ENCODE results near the gene FGR. TPM values are rescaled to one million over a fixed set of nuclear protein-coding genes. Genes with fewer than 3 reads are reported as not detected.

FGR gene
- total and polyA plus RNA-seq, 2 experiments from 2014 or later, result 0.53 to 0.56 TPM

- no peak overlapping the region for H3K4me3 ChIP-seq
- H3K27ac ChIP-seq (ENCODE audit: low read depth), result no peak overlapping the region; the same call in 1 of the 2 replicates
- Mint-ChIP-seq H3K9me3 (no peaks in the 10 kb centered on the region), H3K4me1 (peaks cover 14% of the 10 kb centered on the region), H3K27me3 (ENCODE audit: insufficient read depth, low read depth, poor library complexity) (peaks cover 2% of the 10 kb centered on the region), H3K36me3 (ENCODE audit: low read depth) (no peaks in the 10 kb centered on the region), H3K27ac (no peak overlapping the region), H3K4me3 (no peak overlapping the region)
- H3F3A ChIP-seq (replicated peaks; ENCODE audit: low read depth), result no peaks in the 10 kb centered on the region; the same call in 1 of the 2 replicates
- H2AFZ ChIP-seq, result no peak overlapping the region
- no peaks in the 10 kb centered on the region for H3K36me3 ChIP-seq (ENCODE audit: insufficient read depth)
- no peaks in the 10 kb centered on the region for H3K27me3 ChIP-seq (ENCODE audit: insufficient read depth)
- no peaks in the 10 kb centered on the region for H3K9me2 ChIP-seq (ENCODE audit: insufficient read depth)
- TF ChIP-seq POLR2AphosphoS5 (IDR thresholded peaks at IDR 0.05; ENCODE audit: low read depth) (no peak), ZNF462 (CRISPR knock-in tag; IDR thresholded peaks at IDR 0.05) (no peak), EZH2 (IDR thresholded peaks at IDR 0.05; ENCODE audit: low read depth, unreplicated experiment) (no peak), CREB1 (CRISPR knock-in tag; IDR thresholded peaks at IDR 0.05; ENCODE audit: low read depth) (no peak), CTCF (conservative IDR thresholded peaks at IDR 0.05; ENCODE audit: low read depth in 2 of 2) (no peak), ETS1 (IDR thresholded peaks at IDR 0.05) (no peak), ZNF114 (CRISPR knock-in tag; IDR thresholded peaks at IDR 0.05) (no peak), JUNB (IDR thresholded peaks at IDR 0.05; ENCODE audit: unreplicated experiment) (no peak), EZH2phosphoT487 (IDR thresholded peaks at IDR 0.05; ENCODE audit: unreplicated experiment) (no peak), NANOG (IDR thresholded peaks at IDR 0.05; ENCODE audit: borderline replicate concordance) (no peak), REST (IDR thresholded peaks at IDR 0.05; ENCODE audit: unreplicated experiment) (no peak), STAT1 (IDR thresholded peaks at IDR 0.05; ENCODE audit: unreplicated experiment) (no peak), ZNF331 (CRISPR knock-in tag; IDR thresholded peaks at IDR 0.05; ENCODE audit: low read depth) (no peak)
- peaks cover 35% of the 10 kb centered on the region for H3K4me1 ChIP-seq (ENCODE audit: insufficient read depth)
- DNase-seq (ENCODE audit: low spot score) (no peak), ATAC-seq (no peak; the same call in 2 of the 3 replicates)
- H3K4me2 ChIP-seq, result no peak overlapping the region
- H4K20me1 ChIP-seq (replicated peaks; ENCODE audit: insufficient read depth), result no peaks in the 10 kb centered on the region; the same call in none of the 2 replicates
- H3K79me2 ChIP-seq (replicated peaks; ENCODE audit: insufficient read depth), result peaks cover 22% of the 10 kb centered on the region
Measured at GRCh38 chr1:27589841-27590426, 45.1 kb downstream of the FGR start.

Measured in GM23338 (cell line).